Esophagus squamous epithelium (tissue), 5 donors: Measurements from ENCODE around the gene ATP23. TPM values are rescaled to one million over a fixed set of nuclear protein-coding genes. Genes with fewer than 3 reads are reported as not detected.

ENCODE experiments used
- DNase-seq: peaks from one replicate; lab custom pipeline; 2025; lab: John Stamatoyannopoulos, UW
- H3K27ac ChIP-seq, 4 donors: fragments of 200-600 bp; sonication (generic); one replicate each; pipeline ENCODE4 v1.5.1; 2016 to 2019; ENCODE audit warnings: mild to moderate bottlenecking in 1 of 4
- H3K27me3 ChIP-seq, 4 donors: fragments of 200-600 bp; sonication (generic); 1 replicate in 3 of 4; 2 replicates in 1 of 4; pipeline versions ENCODE4 v1.5.1 to v1.6.0; 2017 to 2021; ENCODE audit warnings: antibody characterized with exemption in 1 of 4
- H3K36me3 ChIP-seq, 3 donors: fragments of 200-600 bp; sonication (generic); one replicate each; pipeline ENCODE4 v1.5.1; 2016 to 2019
- H3K4me1 ChIP-seq, 3 donors: fragments of 200-600 bp; sonication (generic); one replicate each; pipeline ENCODE4 v1.5.1; 2017 to 2019
- H3K4me3 ChIP-seq, 4 donors: fragments of 200-600 bp; sonication (generic); 1 replicate in 3 of 4; 2 replicates in 1 of 4; pipeline ENCODE4 v1.5.1; 2016 to 2019; ENCODE audit warnings: mild to moderate bottlenecking in 2 of 4, moderate library complexity in 1 of 4
- H3K9me3 ChIP-seq, 3 donors: fragments of 200-600 bp; sonication (generic); one replicate each; pipeline ENCODE4 v1.5.1; 2016 to 2019
- CTCF ChIP-seq, 6 experiments: fragments of 450-650 bp in 4 of 6; fragments of 200-600 bp in 2 of 6; sonication (generic) in 2 of 6; IDR thresholded peaks; one replicate each; pipeline ENCODE4 v1.5.1; 2016 to 2019; ENCODE audit warnings: antibody characterized with exemption in 6 of 6, mild to moderate bottlenecking in 4 of 6, moderate library complexity in 4 of 6
- POLR2A ChIP-seq, 4 donors: fragments of 450-650 bp; IDR thresholded peaks; one replicate each; pipeline ENCODE4 v1.6.1; 2017; ENCODE audit warnings: antibody characterized with exemption in 4 of 4, mild to moderate bottlenecking in 4 of 4, moderate library complexity in 3 of 4
- WGBS, 2 donors: methylation state at CpG; one replicate each; pipeline ENCODE4 v1.1.5; 2018; 5-methylcytosine and 5-hydroxymethylcytosine counted together
- intact Hi-C: fragments of 100-400 bp; cut with DNase I; formaldehyde crosslinking; loops from one replicate; pipeline ENCODE4 v1.15.0; 2022
- total RNA-seq, 4 donors: library from RNA; depleted of rRNA; stranded (reverse); fragments of >200 nt; gene quantifications; one replicate each; pipeline ENCODE4 v1.1.0, GENCODE V29; 2016
- donor health status: DM: yes; HTN: yes; CAD: no.

ATP23 gene
- total RNA-seq, 4 donors from 2014 or later: 2.0 to 17.9 (median 8.6) TPM

DNA sequence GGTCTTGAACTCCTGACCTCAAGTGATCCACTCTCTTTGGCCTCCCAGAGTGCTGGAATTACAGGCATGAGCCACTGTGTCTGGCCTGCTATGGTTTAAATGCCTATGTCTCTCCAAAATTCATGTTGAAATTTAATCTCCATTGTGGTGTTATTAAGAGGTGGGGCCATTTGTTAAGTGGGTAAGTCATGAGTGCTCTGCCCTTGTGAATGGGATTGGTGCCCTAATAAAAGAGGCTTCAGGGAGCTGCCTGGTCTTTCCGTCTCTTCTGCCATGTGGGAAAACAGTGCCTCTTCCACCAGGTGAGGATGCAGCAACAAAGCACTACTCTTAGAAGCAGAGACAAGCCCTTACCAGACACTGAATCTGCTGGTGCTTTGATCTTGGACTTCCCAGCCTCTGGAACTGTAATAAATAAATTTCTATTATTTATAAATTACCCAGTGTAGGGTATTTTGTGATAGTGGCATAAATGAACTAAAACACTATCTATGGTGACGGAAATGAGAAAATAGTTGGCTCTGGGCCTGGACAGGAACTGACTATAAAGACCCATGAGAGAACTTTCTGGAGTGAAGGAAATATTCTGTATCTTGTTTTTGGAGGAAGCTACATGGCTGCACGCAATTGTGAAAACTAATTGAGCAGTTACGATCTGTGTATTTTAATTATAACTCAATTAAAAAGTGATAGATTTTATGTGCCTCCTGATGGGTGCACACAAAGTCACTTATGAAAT lies 12.1 kb upstream of the ATP23 start:
- no peak for DNase-seq
- Histone ChIP-seq H3K27ac (no peak overlapping the region), H3K36me3 (no peaks in the 10 kb centered on the region), H3K4me3 (no peak overlapping the region), H3K9me3 (no peaks in the 10 kb centered on the region), H3K4me1 (no peaks in the 10 kb centered on the region), H3K27me3 (no peaks in the 10 kb centered on the region)
- intact Hi-C loops: no loop called here
- no peak for TF ChIP-seq CTCF (IDR thresholded peaks at IDR 0.05)
- TF ChIP-seq POLR2A (IDR thresholded peaks at IDR 0.05): no peak
- 83 to 85% methylated on average over 4 of the region's 4 CpGs for WGBS, 2 donors

- intact Hi-C loops: no loop called here
These were observed 6.5 kb upstream of the ATP23 start for GRCh38 chr12:57934819-57935218.

GRCh38 chr12:57935331-57935730 lies 6.0 kb upstream of the ATP23 start:
- Histone ChIP-seq H3K36me3 (no peaks in the 10 kb centered on the region), H3K9me3 (no peaks in the 10 kb centered on the region), H3K27ac (peak overlapping the region in 1 of 4 donors; percentile 84), H3K27me3 (no peaks in the 10 kb centered on the region), H3K4me3 (peak overlapping the region; percentile 37 to 72 (median 52)), H3K4me1 (peaks cover 0 to 19% (median 0%) of the 10 kb centered on the region in 3 donors)
- 86 to 94% methylated on average over 3 of the region's 3 CpGs for WGBS, 2 donors
- intact Hi-C loops: no loop called here
- no peak for DNase-seq
- TF ChIP-seq POLR2A (IDR thresholded peaks at IDR 0.05): no peak
- TF ChIP-seq CTCF (IDR thresholded peaks at IDR 0.05): no peak

More at GRCh38 chr12:57934819-57935218, 6.5 kb upstream of the ATP23 start:
- WGBS, 2 donors: 72 to 77% methylated on average over 4 of the region's 4 CpGs
- no peak overlapping the region for H3K4me3 ChIP-seq
- TF ChIP-seq POLR2A (IDR thresholded peaks at IDR 0.05) (no peak), CTCF (IDR thresholded peaks at IDR 0.05) (no peak)
- peaks cover 0 to 19% (median 0%) of the 10 kb centered on the region in 3 donors for H3K4me1 ChIP-seq
- DNase-seq: no peak
- H3K36me3 ChIP-seq: no peaks in the 10 kb centered on the region
- H3K27ac ChIP-seq: no peak overlapping the region
- H3K27me3 ChIP-seq: no peaks in the 10 kb centered on the region
- H3K9me3 ChIP-seq: no peaks in the 10 kb centered on the region

- Histone ChIP-seq H3K9me3 (no peaks in the 10 kb centered on the region), H3K27me3 (no peaks in the 10 kb centered on the region), H3K4me3 (peak overlapping the region; percentile 37 to 72 (median 52)), H3K4me1 (peaks cover 0 to 26% (median 3%) of the 10 kb centered on the region in 3 donors), H3K36me3 (no peaks in the 10 kb centered on the region), H3K27ac (peak overlapping the region; percentile 65 to 84 (median 70))
- TF ChIP-seq POLR2A (IDR thresholded peaks at IDR 0.05) (no peak), CTCF (IDR thresholded peaks at IDR 0.05) (no peak)
- intact Hi-C loops: no loop called here
- 2 to 3% methylated on average over 25 to 29 of the region's 29 CpGs for WGBS, 2 donors
- DNase-seq: peak; percentile 63
These were observed 5.4 kb upstream of the ATP23 start for GRCh38 chr12:57935839-57936512.

DNA sequence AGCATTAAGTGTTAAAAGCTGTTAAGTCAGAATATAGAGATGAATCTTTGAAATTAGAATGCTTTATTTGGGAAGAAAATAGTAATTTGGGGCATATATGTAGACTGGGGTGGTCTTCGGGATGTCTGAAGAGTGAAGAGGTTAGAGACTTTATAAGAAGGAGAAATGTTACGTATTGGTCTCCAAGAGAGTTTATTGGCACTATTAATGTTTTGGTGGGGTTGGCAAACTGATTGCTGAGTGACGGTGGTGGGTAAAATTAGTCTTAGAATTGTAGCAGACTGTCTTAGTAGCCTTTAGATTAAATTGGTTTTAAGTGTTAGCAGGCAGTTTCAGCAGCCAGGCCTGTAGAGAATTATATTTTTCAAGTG lies 4.9 kb upstream of the ATP23 start:
- H3K36me3 ChIP-seq: no peaks in the 10 kb centered on the region
- H3K27ac ChIP-seq: peak overlapping the region in 3 of 4 donors; percentile 65 to 84 (median 74)
- DNase-seq: no peak
- WGBS, 2 donors: 48 to 50% methylated on average over 3 of the region's 3 CpGs
- TF ChIP-seq CTCF (IDR thresholded peaks at IDR 0.05): no peak
- TF ChIP-seq POLR2A (IDR thresholded peaks at IDR 0.05): no peak
- intact Hi-C loops: no loop called here
- H3K4me1 ChIP-seq: peaks cover 0 to 26% (median 3%) of the 10 kb centered on the region in 3 donors
- H3K27me3 ChIP-seq: no peaks in the 10 kb centered on the region
- peak overlapping the region; percentile 37 to 72 (median 52) for H3K4me3 ChIP-seq
- H3K9me3 ChIP-seq: no peaks in the 10 kb centered on the region
